MM.1S (cell line): ENCODE measurements around the gene C19orf25.

Experiments
- CTCF ChIP-seq: fragments of 300-600 bp; sonication (generic); IDR thresholded peaks from 2 replicates; pipeline ENCODE4 v1.5.1; 2016; ENCODE audit warnings: antibody characterized with exemption, low read length, mixed read lengths
- EZH2 ChIP-seq: fragments of 300-600 bp; sonication (generic); optimal IDR thresholded peaks from 2 replicates; pipeline ENCODE3; 2017; ENCODE audit warnings: low read depth, mild to moderate bottlenecking, antibody characterized with exemption, low read length, mixed read lengths
- EZH2phosphoT487 ChIP-seq: fragments of 300-600 bp; sonication (generic); IDR thresholded peaks from 2 replicates; pipeline ENCODE4 v1.6.1; 2018; ENCODE audit warnings: antibody characterized with exemption, low read length

GRCh38 chr19:1491849-1492170, 12.8 kb upstream of the C19orf25 start:
- TF ChIP-seq CTCF: no peak
- TF ChIP-seq EZH2: no peak
- TF ChIP-seq EZH2phosphoT487: no peak
